GM12892 (cell line): ENCODE data around the gene MTOR.

Experiments used
- POLR2A ChIP-seq: IDR thresholded peaks from 2 replicates; pipeline ENCODE4 v1.6.1; 2011; ENCODE audit warnings: low read depth, low read length, control low read depth
- POLR2AphosphoS5 ChIP-seq: IDR thresholded peaks from 2 replicates; pipeline ENCODE4 v1.6.1; 2011; ENCODE audit warnings: low read depth, low read length, control low read depth

- TF ChIP-seq POLR2A (no peak), POLR2AphosphoS5 (no peak)
Observed at GRCh38 chr1:11067716-11068599, 194.4 kb downstream of the MTOR start.
